ENCODE measurements around the gene MLH3.

MLH3 gene

DNA sequence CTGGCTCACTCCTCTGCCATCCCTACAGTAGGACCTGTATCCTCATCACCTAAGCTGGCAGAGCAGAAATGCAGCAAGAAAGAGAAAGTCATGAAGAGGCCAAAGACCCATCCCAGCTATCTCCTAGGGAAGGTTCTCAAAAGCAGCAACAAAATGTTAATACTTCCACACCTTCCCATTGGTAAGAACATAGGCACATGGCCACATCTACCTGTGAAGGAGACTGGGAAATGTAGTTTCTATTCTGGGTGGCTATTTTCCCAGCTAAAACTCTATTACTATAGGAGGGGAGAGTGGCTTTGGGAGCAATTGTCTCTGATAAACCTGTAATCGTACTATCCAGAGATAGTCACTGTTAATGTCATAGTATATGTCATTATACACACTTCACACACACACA, 62.3 kb downstream of the MLH3 start:
- in situ Hi-C loops (cut with HindIII; ENCODE audit: low sequenced_read_pairs) = no loop called here

DNA sequence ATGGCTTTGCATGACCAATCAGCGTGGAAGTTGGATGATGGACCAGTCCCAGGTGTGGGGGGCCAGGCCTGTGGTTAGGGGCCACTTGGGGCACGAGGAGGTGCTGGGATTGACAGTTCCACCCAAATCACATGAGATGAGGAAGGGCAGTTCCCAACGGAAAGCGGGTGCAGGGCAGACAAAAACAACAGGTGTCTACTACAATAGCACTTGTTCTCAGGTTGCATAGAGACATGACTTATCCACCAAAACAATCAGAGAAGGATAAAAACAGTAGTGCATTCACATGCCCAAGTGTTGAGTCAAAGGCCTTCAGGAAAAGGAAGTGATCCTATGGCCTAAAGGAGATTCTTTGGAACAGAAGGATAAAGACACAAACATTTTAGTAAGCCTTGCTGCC, 63.1 kb downstream of the MLH3 start:
- in situ Hi-C loops (cut with HindIII; ENCODE audit: low sequenced_read_pairs) = no loop called here

DNA sequence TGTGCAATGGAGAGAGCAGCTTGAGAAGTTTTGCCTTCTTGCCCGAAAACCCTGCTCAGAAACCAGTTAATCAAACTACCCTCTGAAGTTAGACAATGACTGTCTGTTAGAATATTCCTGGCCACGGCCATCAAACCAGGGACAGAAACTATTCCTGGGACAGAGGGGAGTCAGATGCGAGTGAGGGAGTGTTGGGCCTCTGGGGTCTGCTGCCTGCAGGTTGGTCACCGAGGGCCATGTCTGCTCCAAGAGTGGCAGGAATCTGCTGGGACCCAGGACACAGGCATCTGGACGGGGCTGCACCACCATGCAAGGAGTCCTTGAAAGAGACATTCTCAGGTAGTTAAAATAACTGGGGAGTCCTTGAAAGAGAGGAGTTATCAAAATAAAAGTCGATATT, 65.5 kb downstream of the MLH3 start:
- in situ Hi-C loops (cut with HindIII; ENCODE audit: low sequenced_read_pairs) = no loop called here

GRCh38 chr14:74985028-74985310, 66.3 kb downstream of the MLH3 start:
- in situ Hi-C loops (cut with HindIII; ENCODE audit: low sequenced_read_pairs) = no loop called here

- in situ Hi-C loops (cut with HindIII; ENCODE audit: low sequenced_read_pairs) = loop anchor here (5.0 kb wide), 1 partner anchor 33 kb away; no protein-coding TSS in a partner anchor
Observed at GRCh38 chr14:74984236-74985027, 66.8 kb downstream of the MLH3 start.

GRCh38 chr14:74983343-74983742, 67.9 kb downstream of the MLH3 start:
- in situ Hi-C loops (cut with HindIII; ENCODE audit: low sequenced_read_pairs) = loop anchor here (5.0 kb wide), 1 partner anchor 34 kb away; no protein-coding TSS in a partner anchor

DNA sequence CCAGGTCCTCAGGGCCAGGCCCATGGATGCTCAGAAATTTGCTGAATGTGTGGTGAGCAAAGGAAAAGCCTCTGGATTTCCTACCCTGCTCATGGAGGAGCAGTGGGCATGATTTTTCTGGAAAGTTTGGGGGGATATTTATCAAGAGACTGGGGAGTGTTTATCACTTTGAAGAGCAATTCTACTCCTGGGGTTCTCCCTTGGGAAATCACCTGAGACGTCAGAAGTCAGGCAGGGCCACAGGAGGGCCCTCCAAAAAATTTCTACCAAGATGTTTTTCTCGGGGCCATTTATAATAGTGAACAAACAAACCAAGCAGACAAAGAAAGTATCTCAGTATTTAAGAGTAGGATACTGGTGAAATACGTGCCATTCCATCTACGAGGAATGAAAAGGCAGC, 68.6 kb downstream of the MLH3 start:
- in situ Hi-C loops (cut with HindIII; ENCODE audit: low sequenced_read_pairs) = loop anchor here (5.0 kb wide), 1 partner anchor 35 kb away; no protein-coding TSS in a partner anchor

GRCh38 chr14:74981833-74982232, 69.4 kb downstream of the MLH3 start:
- in situ Hi-C loops (cut with HindIII; ENCODE audit: low sequenced_read_pairs) = loop anchor here (5.0 kb wide), 1 partner anchor 35 kb away; no protein-coding TSS in a partner anchor

DNA sequence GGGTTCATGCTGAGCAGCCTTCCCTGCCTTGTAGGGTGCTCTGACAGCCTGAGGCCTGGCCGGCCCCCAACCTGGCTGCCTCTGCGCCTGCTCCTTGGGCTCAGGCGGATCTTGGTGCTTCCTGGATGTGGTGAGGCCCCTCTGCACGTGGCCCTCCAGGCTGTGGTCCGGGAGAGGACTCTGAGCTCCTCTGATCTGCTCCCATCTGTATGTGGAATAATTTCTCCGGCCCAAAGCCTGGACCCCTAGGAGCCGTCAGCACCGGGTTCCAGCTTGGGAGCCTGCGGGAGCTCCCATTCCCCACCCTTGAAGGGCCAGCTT, 69.8 kb downstream of the MLH3 start:
- in situ Hi-C loops (cut with HindIII; ENCODE audit: low sequenced_read_pairs) = loop anchor here (5.0 kb wide), 1 partner anchor 36 kb away; no protein-coding TSS in a partner anchor

- in situ Hi-C loops (cut with HindIII; ENCODE audit: low sequenced_read_pairs) = loop anchor here (5.0 kb wide), 1 partner anchor 36 kb away; no protein-coding TSS in a partner anchor
Observed at GRCh38 chr14:74980731-74981461, 70.4 kb downstream of the MLH3 start.

GRCh38 chr14:74980398-74980730, 70.9 kb downstream of the MLH3 start:
- in situ Hi-C loops (cut with HindIII; ENCODE audit: low sequenced_read_pairs) = loop anchor here (5.0 kb wide), 1 partner anchor 37 kb away; no protein-coding TSS in a partner anchor

- in situ Hi-C loops (cut with HindIII; ENCODE audit: low sequenced_read_pairs) = loop anchor here (5.0 kb wide), 1 partner anchor 38 kb away; no protein-coding TSS in a partner anchor
Observed at GRCh38 chr14:74979442-74980397, 71.5 kb downstream of the MLH3 start.

DNA sequence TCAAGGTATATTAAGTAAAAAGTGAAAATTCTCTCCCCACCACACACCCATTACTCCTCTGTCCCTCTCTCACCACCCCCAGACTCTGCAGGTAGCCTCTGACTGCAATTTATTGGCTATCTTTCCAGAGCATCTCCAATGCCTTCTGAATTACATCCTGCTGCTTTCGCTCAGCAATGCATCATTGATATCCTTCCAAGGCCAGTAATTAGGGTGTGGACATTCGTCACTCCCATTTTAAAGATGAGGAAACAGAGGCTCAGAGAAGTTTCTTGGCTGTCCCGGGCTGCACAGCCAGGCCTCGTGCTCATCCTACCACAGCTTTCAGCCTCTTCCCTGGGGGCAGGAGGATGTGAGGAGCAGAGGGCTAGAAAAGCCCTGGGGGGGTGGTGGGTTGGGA, 72.2 kb downstream of the MLH3 start:
- in situ Hi-C loops (cut with HindIII; ENCODE audit: low sequenced_read_pairs) = no loop called here

- in situ Hi-C loops (cut with HindIII; ENCODE audit: low sequenced_read_pairs) = no loop called here
Observed at GRCh38 chr14:74978416-74978947, 72.8 kb downstream of the MLH3 start.

- in situ Hi-C loops (cut with HindIII; ENCODE audit: low sequenced_read_pairs) = no loop called here
Observed at GRCh38 chr14:74977901-74978385, 73.3 kb downstream of the MLH3 start.

DNA sequence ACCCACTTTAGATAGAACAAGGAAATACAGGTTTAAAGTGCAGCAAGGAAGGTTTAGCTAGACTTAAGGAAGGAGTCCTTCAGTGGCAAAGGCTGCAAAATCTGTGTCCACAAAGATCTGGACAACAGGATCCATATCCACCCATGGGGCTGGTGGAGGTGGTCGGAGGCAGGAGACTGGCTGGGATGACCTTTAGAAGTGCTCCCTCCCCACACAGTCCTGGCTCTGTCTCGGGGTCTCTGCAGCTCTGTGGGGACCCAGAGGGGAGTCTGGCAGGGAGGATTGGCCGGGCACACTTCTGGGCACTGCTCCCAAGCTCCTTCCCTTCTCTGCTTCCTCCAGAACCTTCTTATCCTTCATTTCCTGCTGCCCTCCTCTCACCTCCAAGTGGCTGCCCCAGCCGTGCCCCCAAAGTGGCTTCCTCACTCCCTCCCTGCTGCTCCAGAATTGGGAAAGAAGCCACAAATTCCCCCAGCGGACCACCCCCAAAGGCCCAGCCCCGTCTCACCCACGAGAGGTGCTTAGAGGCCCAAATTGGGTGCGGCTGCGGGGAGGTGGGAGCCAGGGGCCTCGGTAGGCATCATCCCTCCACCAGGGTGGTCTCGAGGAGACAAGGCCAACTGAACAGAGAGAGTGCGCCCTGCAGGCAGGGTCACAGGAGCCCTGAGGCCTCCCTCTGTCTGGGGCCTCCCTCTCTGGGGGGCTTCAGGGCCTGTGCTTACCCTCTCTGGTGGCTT, 73.9 kb downstream of the MLH3 start:
- in situ Hi-C loops (cut with HindIII; ENCODE audit: low sequenced_read_pairs) = no loop called here

DNA sequence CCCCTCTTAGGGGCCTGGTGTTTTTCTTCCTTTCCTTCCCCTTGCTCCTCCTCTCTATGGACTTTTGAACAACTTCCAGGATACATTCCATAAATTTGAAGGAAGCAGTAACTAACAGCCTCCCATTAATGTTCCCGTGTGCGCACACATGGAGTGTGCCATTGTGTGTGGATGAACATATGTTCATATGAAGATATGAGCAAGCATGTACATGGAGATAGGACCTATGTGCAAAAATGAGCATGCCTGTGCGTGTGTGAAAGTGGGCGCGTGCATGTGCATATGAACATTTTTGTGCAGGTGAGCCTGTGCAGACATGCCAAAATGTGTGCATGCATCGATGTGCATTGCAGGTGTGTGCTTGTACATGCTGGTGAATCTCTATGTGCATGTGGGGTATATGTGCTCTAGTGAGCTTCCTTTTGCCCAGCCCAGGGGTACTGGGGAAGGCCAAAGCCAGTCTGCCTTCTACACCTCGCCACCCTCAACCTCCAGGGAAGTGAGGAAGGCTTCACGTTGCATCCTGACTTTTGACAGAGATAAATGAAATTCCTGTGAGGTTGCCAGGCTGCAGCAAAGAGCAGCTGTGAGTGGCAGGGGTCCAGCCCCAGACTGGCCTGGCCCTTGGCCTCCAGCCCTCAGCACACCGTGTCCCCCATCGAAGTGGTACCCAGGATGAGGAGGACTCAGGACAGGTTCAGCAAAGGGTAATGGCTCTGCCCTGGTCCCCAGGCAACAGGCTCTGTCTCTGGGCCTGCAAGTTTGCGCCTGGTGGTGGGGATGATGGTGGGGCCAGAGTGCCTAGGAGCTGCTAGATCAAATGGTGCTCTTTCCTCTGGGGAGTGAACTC, 74.8 kb downstream of the MLH3 start:
- in situ Hi-C loops (cut with HindIII; ENCODE audit: low sequenced_read_pairs) = no loop called here

GRCh38 chr14:74975059-74975810, 76.0 kb downstream of the MLH3 start:
- in situ Hi-C loops (cut with HindIII; ENCODE audit: low sequenced_read_pairs) = no loop called here
